ENCODE measurements around the gene EHD4.

- TF ChIP-seq CTCF (IDR thresholded peaks at IDR 0.05; ENCODE audit: borderline replicate concordance, extremely low read depth, low read length, poor library complexity, severe bottlenecking) (no peak), EZH2 (IDR thresholded peaks at IDR 0.05; ENCODE audit: borderline replicate concordance, low read depth, low read length, severe bottlenecking) (no peak)
These were observed 22.6 kb upstream of the EHD4 start for GRCh38 chr15:41994772-41995475.

All from DND-41 (cell line).